Adrenal gland (tissue), 12 donors: ENCODE measurements around the gene DEDD2. TPM values are rescaled to one million over a fixed set of nuclear protein-coding genes. Genes with fewer than 3 reads are reported as not detected.

Experiments used
- DNase-seq, 7 donors: peaks; one replicate each; pipeline ENCODE4 v3.0.0-alpha.2; 2019 to 2020
- H3K27ac ChIP-seq, 5 donors: fragments of 200-600 bp; sonication (generic) in 4 of 5; 1 replicate in 3 of 5; 2 replicates in 2 of 5; pipeline versions ENCODE4 v1.5.1 to v1.8.0; 2016 to 2020; ENCODE audit warnings: mild to moderate bottlenecking in 1 of 5
- H3K27me3 ChIP-seq: fragments of 200-600 bp; 2 replicates; pipeline ENCODE4 v1.8.0; 2021
- H3K36me3 ChIP-seq, 2 donors: fragments of 200-600 bp; replicated peaks in 1 of 2; 1 replicate in 1 of 2; 2 replicates in 1 of 2; pipeline versions ENCODE4 v1.5.1 to v1.8.0; 2018 to 2022
- H3K4me1 ChIP-seq, 2 donors: fragments of 200-600 bp; replicated peaks in 1 of 2; 1 replicate in 1 of 2; 2 replicates in 1 of 2; pipeline versions ENCODE4 v1.5.1 to v1.8.0; 2018 to 2021
- H3K4me3 ChIP-seq, 4 donors: fragments of 200-600 bp; sonication (generic) in 3 of 4; one replicate each; pipeline ENCODE4 v1.5.1; 2016 to 2018
- H3K9me3 ChIP-seq, 3 donors: fragments of 200-600 bp; sonication (generic) in 1 of 3; replicated peaks in 1 of 3; 1 replicate in 2 of 3; 2 replicates in 1 of 3; pipeline versions ENCODE4 v1.5.1 to v1.8.0; 2016 to 2021
- CTCF ChIP-seq, 6 experiments: fragments of 450-650 bp in 4 of 6; fragments of 200-600 bp in 2 of 6; sonication (generic) in 1 of 6; IDR thresholded peaks; 1 replicate in 5 of 6; 2 replicates in 1 of 6; pipeline versions ENCODE4 v1.5.1 to v1.8.0; 2016 to 2021; ENCODE audit warnings: antibody characterized with exemption in 6 of 6, mild to moderate bottlenecking in 2 of 6, moderate library complexity in 1 of 6
- POLR2A ChIP-seq, 2 donors: fragments of 450-650 bp; IDR thresholded peaks; one replicate each; pipeline ENCODE4 v1.6.1; 2017; ENCODE audit warnings: antibody characterized with exemption in 2 of 2, mild to moderate bottlenecking in 2 of 2, moderate library complexity in 1 of 2
- WGBS, 4 donors: extraction: QIAGEN DNeasy Blood & Tissue Kit in 2 of 4; methylation state at CpG; one replicate each; pipeline versions ENCODE4 v1.1.5 to v1.1.7; 2013 to 2017; 5-methylcytosine and 5-hydroxymethylcytosine counted together
- intact Hi-C, 2 donors: fragments of 100-400 bp; cut with DNase I; formaldehyde crosslinking; loops; one replicate each; pipeline versions ENCODE4 v1.14.1 to v1.15.0; 2022 to 2023
- polyA plus RNA-seq, 3 donors: library from polyadenylated mRNA; stranded (reverse); fragments of 200-250 nt in 2 of 3; fragments of 350-450 nt in 1 of 3; fragmentation: Illumina TruSeq in 1 of 3; extraction: RNeasy Lipid Tissue Mini Kit (QIAGEN cat#74804) in 1 of 3; gene quantifications; one replicate each; pipeline ENCODE4 v1.2.3, GENCODE V29; 2013 to 2014
- total RNA-seq, 9 donors: library from RNA; depleted of rRNA in 4 of 9; stranded (reverse); fragments of >200 nt in 4 of 9; fragments of 120-200 nt in 1 of 9; fragmentation: NEBNext Ultra II Directional in 1 of 9; extraction: Animal tissue kit (Norgen Biotek cat#: 25700) in 1 of 9; gene quantifications; one replicate each; pipeline versions ENCODE4 v1.1.0 to v1.2.4, GENCODE V29; 2013 to 2023
- donor health status: healthy with polysubstance abuse.
- donor health status: Bipolar disorder and iron deficiency.
- donor health status: DM: yes; HTN: yes; CAD: no.
- donor health status: DM: no; HTN: no; CAD: no.
- donor health status: DM: no; HTN: no; CAD: no.
- donor health status: DM: yes; HTN: yes; CAD: no.

The DEDD2 gene
- total and polyA plus RNA-seq, 12 donors: 26.0 to 54.8 (median 31.5) TPM

DNA sequence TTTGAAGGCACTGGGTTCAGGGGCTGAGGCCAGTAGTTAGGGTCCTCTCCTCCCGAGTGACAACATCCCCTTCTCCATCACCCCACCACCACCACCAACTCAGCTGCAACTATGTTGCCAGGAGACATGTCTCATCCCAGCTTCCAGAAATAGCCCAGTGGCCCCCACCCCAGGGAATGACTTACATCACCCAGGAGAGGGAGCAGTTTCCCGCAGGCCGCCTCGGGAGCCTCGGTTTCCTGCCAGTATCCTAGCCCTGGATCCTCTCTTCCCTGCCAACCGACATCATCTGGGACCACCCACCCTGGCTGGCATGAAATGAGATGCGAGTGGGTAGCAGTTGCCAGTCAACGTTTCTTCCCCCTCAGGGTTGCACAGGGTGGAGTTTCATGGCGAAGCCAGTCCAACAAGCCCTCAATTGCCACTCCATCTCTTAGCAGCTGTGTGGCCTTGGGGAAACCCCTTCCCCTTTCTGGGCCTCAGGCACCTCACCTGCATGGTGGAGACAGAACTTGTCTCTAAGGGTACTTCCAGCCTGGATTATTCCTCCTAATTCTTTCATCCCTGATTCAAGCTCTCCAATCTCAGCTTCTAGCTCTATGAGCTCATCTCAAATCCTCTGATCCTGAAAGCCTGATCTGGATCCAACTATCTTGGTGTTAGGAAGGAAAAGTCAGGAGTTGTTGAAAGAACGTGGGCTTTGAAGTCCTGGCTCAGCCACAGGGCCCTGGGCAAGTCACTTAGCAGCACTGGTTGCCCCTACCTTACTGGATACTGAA is 28.9 kb upstream of the DEDD2 start:
- Histone ChIP-seq H3K27me3 (no peaks in the 10 kb centered on the region), H3K4me3 (no peak overlapping the region), H3K27ac (peak overlapping the region; percentile 1 to 88 (median 56)), H3K4me1 (peaks cover 41 to 62% of the 10 kb centered on the region in 2 donors), H3K9me3 (no peaks in the 10 kb centered on the region), H3K36me3 (peaks cover 0 to 20% of the 10 kb centered on the region in 2 donors)
- TF ChIP-seq POLR2A (IDR thresholded peaks at IDR 0.05) (no peak), CTCF (IDR thresholded peaks at IDR 0.05) (peak; percentile 41 to 74 (median 64))
- peak; percentile 80 to 95 (median 90) for DNase-seq
- intact Hi-C loops: loop anchor here (5.0 kb wide), 1 partner anchor 46 kb away; no protein-coding TSS in a partner anchor
- WGBS, 4 donors: 20 to 82% (median 26%) methylated on average over 2 to 10 of the region's 10 CpGs

DNA sequence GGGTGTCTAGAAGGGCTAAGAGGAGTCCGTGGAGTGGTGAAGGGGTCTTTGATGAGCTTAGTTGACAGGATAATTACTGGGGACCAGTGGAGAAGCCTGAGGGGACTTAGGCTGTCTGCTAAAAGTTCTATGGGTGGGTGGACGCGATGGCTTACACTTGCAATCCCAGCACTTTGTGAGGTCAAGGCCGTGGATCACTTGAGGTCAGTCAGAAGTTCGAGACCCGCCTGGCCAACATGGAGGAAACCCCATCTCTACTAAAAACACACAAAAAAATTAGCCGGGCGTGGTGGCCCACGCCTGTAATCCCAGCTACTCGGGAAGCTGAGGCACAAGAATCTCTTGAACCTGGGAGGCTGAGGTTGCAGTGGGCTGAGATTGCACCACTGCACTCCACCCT is 27.8 kb upstream of the DEDD2 start:
- DNase-seq: peak in 5 of 7 donors; percentile 33 to 76 (median 45)
- 60 to 73% (median 72%) methylated on average over 10 of the region's 10 CpGs for WGBS, 4 donors
- no peaks in the 10 kb centered on the region for H3K27me3 ChIP-seq
- peak overlapping the region in 3 of 5 donors; percentile 16 to 93 (median 88) for H3K27ac ChIP-seq
- no peaks in the 10 kb centered on the region for H3K9me3 ChIP-seq
- intact Hi-C loops: loop anchor here (5.0 kb wide), 1 partner anchor 47 kb away; no protein-coding TSS in a partner anchor
- peaks cover 0 to 20% of the 10 kb centered on the region in 2 donors for H3K36me3 ChIP-seq
- TF ChIP-seq POLR2A (IDR thresholded peaks at IDR 0.05) (no peak), CTCF (IDR thresholded peaks at IDR 0.05) (no peak)
- no peak overlapping the region for H3K4me3 ChIP-seq
- peaks cover 37 to 61% of the 10 kb centered on the region in 2 donors for H3K4me1 ChIP-seq

- TF ChIP-seq CTCF (IDR thresholded peaks at IDR 0.05) (peak; percentile 34 to 68 (median 56)), POLR2A (IDR thresholded peaks at IDR 0.05) (peak in 1 of 2 donors; percentile 74)
- Histone ChIP-seq H3K9me3 (no peaks in the 10 kb centered on the region), H3K4me1 (peaks cover 31 to 55% of the 10 kb centered on the region in 2 donors), H3K4me3 (peak overlapping the region in 3 of 4 donors; percentile 37 to 78 (median 42)), H3K27me3 (no peaks in the 10 kb centered on the region), H3K36me3 (peaks cover 0 to 14% of the 10 kb centered on the region in 2 donors), H3K27ac (peak overlapping the region; percentile 65 to 93 (median 88))
- 1 to 4% (median 2%) methylated on average over 31 to 45 of the region's 45 CpGs for WGBS, 4 donors
- intact Hi-C loops: loop anchor here (5.0 kb wide), 1 partner anchor 48 kb away; no protein-coding TSS in a partner anchor
- DNase-seq: peak; percentile 91 to 97 (median 94)
These were observed 27.1 kb upstream of the DEDD2 start for GRCh38 chr19:42244347-42245220.
